HL-60 (cell line): ENCODE data around the gene FRAT2.

Experiments used
- DNase-seq, 2 experiments: peaks; one replicate each; pipeline ENCODE4 v3.0.0-alpha.2; 2010 to 2020; ENCODE audit warnings: low read depth in 1 of 2, low spot score in 1 of 2
- H3K27ac ChIP-seq: fragments of 250-450 bp; sonication (Bioruptor Pico); replicated peaks from 2 replicates; pipeline ENCODE4 v1.5.1; 2020; ENCODE audit warnings: mild to moderate bottlenecking, moderate library complexity
- H3K27me3 ChIP-seq: fragments of 250-450 bp; sonication (Bioruptor Pico); 2 replicates; pipeline ENCODE4 v1.5.1; 2021; ENCODE audit warnings: mild to moderate bottlenecking, moderate library complexity; ENCODE audit not compliant: insufficient read depth, poor library complexity, severe bottlenecking
- H3K4me3 ChIP-seq: replicated peaks from 2 replicates; pipeline ENCODE4 v1.5.1; 2011; ENCODE audit warnings: mild to moderate bottlenecking, control low read depth, low read length; ENCODE audit not compliant: insufficient read depth
- GABPA ChIP-seq: IDR thresholded peaks from 2 replicates; pipeline ENCODE4 v1.6.1; 2012; ENCODE audit warnings: low read depth
- POLR2AphosphoS5 ChIP-seq: IDR thresholded peaks from 2 replicates; pipeline ENCODE4 v1.6.1; 2012; ENCODE audit warnings: low read depth
- SPI1 ChIP-seq: IDR thresholded peaks from 2 replicates; pipeline ENCODE4 v1.6.1; 2012; ENCODE audit warnings: low read depth, mild to moderate bottlenecking, borderline replicate concordance
- TF ChIP-seq, protein P1 (sequence below): IDR thresholded peaks from 2 replicates; pipeline ENCODE4 v1.6.1; 2012; ENCODE audit warnings: low read depth; ENCODE audit not compliant: insufficient replicate concordance
- TF ChIP-seq, protein P2 (sequence below): IDR thresholded peaks from one replicate; pipeline ENCODE4 v1.5.1; 2011; ENCODE audit warnings: low read length, control low read depth, inconsistent platforms; ENCODE audit not compliant: insufficient read depth

FRAT2 gene

DNA sequence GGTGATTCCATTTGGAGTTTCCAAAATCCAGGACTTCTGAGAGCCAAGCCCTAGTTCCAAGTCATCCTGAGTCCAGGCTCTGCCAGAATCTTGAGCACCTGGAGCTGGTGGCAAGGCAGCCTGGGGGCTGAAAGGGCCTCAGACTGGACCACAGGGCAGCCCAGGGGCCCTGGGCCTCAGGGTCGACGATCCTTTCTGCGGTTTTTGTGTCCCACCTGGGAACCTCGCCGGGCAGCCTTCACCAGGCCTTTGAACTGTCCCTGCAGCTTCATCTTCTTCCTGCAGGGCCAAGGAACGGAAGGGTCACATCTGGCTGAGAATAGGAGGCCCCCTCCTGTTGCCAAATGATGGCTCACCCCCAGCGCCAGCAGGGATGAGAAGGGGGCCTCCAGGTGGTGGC, 22.4 kb upstream of the FRAT2 start:
- no peak overlapping the region for H3K4me3 ChIP-seq
- TF ChIP-seq GABPA (no peak), POLR2AphosphoS5 (no peak), SPI1 (no peak)
- TF ChIP-seq, protein P1, sequence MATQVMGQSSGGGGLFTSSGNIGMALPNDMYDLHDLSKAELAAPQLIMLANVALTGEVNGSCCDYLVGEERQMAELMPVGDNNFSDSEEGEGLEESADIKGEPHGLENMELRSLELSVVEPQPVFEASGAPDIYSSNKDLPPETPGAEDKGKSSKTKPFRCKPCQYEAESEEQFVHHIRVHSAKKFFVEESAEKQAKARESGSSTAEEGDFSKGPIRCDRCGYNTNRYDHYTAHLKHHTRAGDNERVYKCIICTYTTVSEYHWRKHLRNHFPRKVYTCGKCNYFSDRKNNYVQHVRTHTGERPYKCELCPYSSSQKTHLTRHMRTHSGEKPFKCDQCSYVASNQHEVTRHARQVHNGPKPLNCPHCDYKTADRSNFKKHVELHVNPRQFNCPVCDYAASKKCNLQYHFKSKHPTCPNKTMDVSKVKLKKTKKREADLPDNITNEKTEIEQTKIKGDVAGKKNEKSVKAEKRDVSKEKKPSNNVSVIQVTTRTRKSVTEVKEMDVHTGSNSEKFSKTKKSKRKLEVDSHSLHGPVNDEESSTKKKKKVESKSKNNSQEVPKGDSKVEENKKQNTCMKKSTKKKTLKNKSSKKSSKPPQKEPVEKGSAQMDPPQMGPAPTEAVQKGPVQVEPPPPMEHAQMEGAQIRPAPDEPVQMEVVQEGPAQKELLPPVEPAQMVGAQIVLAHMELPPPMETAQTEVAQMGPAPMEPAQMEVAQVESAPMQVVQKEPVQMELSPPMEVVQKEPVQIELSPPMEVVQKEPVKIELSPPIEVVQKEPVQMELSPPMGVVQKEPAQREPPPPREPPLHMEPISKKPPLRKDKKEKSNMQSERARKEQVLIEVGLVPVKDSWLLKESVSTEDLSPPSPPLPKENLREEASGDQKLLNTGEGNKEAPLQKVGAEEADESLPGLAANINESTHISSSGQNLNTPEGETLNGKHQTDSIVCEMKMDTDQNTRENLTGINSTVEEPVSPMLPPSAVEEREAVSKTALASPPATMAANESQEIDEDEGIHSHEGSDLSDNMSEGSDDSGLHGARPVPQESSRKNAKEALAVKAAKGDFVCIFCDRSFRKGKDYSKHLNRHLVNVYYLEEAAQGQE: no peak
- TF ChIP-seq, protein P2, sequence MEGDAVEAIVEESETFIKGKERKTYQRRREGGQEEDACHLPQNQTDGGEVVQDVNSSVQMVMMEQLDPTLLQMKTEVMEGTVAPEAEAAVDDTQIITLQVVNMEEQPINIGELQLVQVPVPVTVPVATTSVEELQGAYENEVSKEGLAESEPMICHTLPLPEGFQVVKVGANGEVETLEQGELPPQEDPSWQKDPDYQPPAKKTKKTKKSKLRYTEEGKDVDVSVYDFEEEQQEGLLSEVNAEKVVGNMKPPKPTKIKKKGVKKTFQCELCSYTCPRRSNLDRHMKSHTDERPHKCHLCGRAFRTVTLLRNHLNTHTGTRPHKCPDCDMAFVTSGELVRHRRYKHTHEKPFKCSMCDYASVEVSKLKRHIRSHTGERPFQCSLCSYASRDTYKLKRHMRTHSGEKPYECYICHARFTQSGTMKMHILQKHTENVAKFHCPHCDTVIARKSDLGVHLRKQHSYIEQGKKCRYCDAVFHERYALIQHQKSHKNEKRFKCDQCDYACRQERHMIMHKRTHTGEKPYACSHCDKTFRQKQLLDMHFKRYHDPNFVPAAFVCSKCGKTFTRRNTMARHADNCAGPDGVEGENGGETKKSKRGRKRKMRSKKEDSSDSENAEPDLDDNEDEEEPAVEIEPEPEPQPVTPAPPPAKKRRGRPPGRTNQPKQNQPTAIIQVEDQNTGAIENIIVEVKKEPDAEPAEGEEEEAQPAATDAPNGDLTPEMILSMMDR: no peak
- H3K27ac ChIP-seq: peak overlapping the region; percentile 11; the same call in 1 of the 2 replicates
- no peak for DNase-seq
- no peaks in the 10 kb centered on the region for H3K27me3 ChIP-seq

DNA sequence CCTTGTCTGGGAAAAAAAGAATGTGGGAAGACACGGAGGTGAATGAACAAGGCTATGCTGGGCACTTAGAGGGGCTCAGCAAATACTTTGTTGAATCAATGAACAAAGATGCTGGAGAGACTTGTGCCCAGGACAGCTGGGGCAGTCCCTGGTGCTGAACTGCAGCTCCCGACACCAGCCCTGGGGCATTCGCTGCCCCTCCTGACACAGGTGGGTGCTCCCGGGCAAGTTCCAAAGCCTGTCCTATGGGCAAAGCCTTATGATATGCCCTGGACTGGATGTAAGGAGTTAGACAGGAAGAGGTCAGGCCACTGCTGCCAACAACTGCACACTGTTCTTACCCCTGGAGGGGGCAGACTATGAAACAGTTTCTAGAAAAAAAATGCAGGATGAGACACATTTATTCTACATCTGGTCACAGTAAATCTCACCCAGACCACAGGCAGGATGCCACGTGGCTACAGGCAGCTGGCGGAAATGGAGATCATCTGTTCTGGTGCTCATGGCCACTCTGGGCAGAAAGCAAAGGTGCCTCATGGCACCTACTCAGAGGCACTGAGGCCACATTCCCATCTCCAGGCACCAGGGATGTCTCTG, 21.9 kb upstream of the FRAT2 start:
- Histone ChIP-seq H3K27me3 (no peaks in the 10 kb centered on the region), H3K27ac (peak overlapping the region; percentile 7), H3K4me3 (no peak overlapping the region)
- no peak for DNase-seq
- TF ChIP-seq GABPA (no peak), SPI1 (no peak), POLR2AphosphoS5 (no peak)
- TF ChIP-seq, protein P2: no peak
- TF ChIP-seq, protein P1: peak; percentile 23

DNA sequence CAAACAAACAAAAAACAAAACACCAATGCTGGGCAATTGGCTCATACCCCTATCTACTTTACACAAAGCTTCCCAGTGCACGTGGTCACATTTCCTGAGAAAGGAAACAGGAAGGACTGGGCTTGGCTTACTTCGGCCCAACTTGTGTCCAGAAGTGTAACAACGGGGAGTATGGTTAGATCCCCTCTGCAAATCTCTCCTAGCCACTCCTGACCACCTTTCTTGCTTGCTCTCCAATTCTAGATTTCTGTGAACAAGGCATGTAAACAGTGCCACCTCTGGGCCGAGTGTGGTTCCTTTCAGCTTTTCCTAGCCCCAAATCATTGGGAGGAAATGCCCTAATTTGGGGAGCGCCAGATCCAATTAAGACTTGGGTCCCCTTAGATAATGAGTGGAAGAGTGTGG, 21.0 kb upstream of the FRAT2 start:
- peak overlapping the region; percentile 29 for H3K27ac ChIP-seq
- H3K27me3 ChIP-seq: no peaks in the 10 kb centered on the region
- DNase-seq: peak in 1 of 2 experiments; percentile 29

More for the DNA sequence above, 21.0 kb upstream of the FRAT2 start:
- no peak for TF ChIP-seq SPI1
- TF ChIP-seq, protein P2: peak; percentile 16
- TF ChIP-seq, protein P1: no peak
- TF ChIP-seq POLR2AphosphoS5: no peak
- TF ChIP-seq GABPA: no peak
- no peak overlapping the region for H3K4me3 ChIP-seq
